Duodenal mucosa (tissue), 2 donors: ENCODE data around the gene MYH10.

ENCODE experiments used
- H3K27ac ChIP-seq: one replicate; pipeline ENCODE4 v1.7.0; 2013; ENCODE audit warnings: low read depth, low read length
- H3K27me3 ChIP-seq, 2 donors: one replicate each; pipeline ENCODE4 v1.7.0; 2013; ENCODE audit warnings: low read length in 2 of 2, control low read depth in 1 of 2; ENCODE audit not compliant: insufficient read depth in 2 of 2, control insufficient read depth in 1 of 2
- H3K36me3 ChIP-seq, 2 donors: one replicate each; pipeline ENCODE4 v1.7.0; 2013; ENCODE audit warnings: low read length in 2 of 2, control low read depth in 1 of 2; ENCODE audit not compliant: insufficient read depth in 2 of 2, control insufficient read depth in 1 of 2
- H3K4me1 ChIP-seq, 2 donors: one replicate each; pipeline ENCODE4 v1.7.0; 2013; ENCODE audit warnings: low read length in 2 of 2, control low read depth in 1 of 2; ENCODE audit not compliant: insufficient read depth in 2 of 2, control insufficient read depth in 1 of 2
- H3K4me3 ChIP-seq, 2 donors: one replicate each; pipeline ENCODE4 v1.7.0; 2013; ENCODE audit warnings: low read length in 2 of 2, low read depth in 1 of 2
- H3K9ac ChIP-seq, 2 donors: one replicate each; pipeline ENCODE4 v1.7.0; 2013; ENCODE audit warnings: low read length in 2 of 2, low read depth in 1 of 2
- H3K9me3 ChIP-seq, 2 donors: one replicate each; pipeline ENCODE4 v1.7.0; 2013; ENCODE audit warnings: low read length in 2 of 2, control low read depth in 1 of 2; ENCODE audit not compliant: control insufficient read depth in 1 of 2

The MYH10 gene

GRCh38 chr17:8534498-8535188 lies 95.9 kb downstream of the MYH10 start:
- H3K4me3 ChIP-seq = no peak overlapping the region
- no peak overlapping the region for H3K27ac ChIP-seq
- H3K4me1 ChIP-seq = peaks cover 11% of the 10 kb centered on the region in 2 donors
- H3K27me3 ChIP-seq = peaks cover 0 to 2% of the 10 kb centered on the region in 2 donors
- no peak overlapping the region for H3K9ac ChIP-seq
- H3K36me3 ChIP-seq = no peaks in the 10 kb centered on the region
- H3K9me3 ChIP-seq = no peaks in the 10 kb centered on the region

GRCh38 chr17:8532021-8532420 lies 98.5 kb downstream of the MYH10 start:
- H3K27ac ChIP-seq = no peak overlapping the region
- no peaks in the 10 kb centered on the region for H3K36me3 ChIP-seq
- H3K4me3 ChIP-seq = no peak overlapping the region
- peaks cover 0 to 2% of the 10 kb centered on the region in 2 donors for H3K27me3 ChIP-seq
- H3K4me1 ChIP-seq = peaks cover 11% of the 10 kb centered on the region in 2 donors
- no peaks in the 10 kb centered on the region for H3K9me3 ChIP-seq
- H3K9ac ChIP-seq = no peak overlapping the region

- Histone ChIP-seq H3K9ac (no peak overlapping the region), H3K27ac (no peak overlapping the region), H3K4me3 (no peak overlapping the region), H3K27me3 (no peaks in the 10 kb centered on the region), H3K9me3 (no peaks in the 10 kb centered on the region), H3K36me3 (no peaks in the 10 kb centered on the region), H3K4me1 (peaks cover 4 to 10% of the 10 kb centered on the region in 2 donors)
These were observed 107.9 kb downstream of the MYH10 start for GRCh38 chr17:8522577-8522976.

GRCh38 chr17:8520981-8521380 lies 109.5 kb downstream of the MYH10 start:
- Histone ChIP-seq H3K27me3 (no peaks in the 10 kb centered on the region), H3K9ac (no peak overlapping the region), H3K4me3 (no peak overlapping the region), H3K9me3 (no peaks in the 10 kb centered on the region), H3K4me1 (peaks cover 7 to 11% of the 10 kb centered on the region in 2 donors), H3K27ac (no peak overlapping the region), H3K36me3 (no peaks in the 10 kb centered on the region)

GRCh38 chr17:8518850-8519249 lies 111.7 kb downstream of the MYH10 start:
- Histone ChIP-seq H3K9me3 (no peaks in the 10 kb centered on the region), H3K4me1 (peaks cover 7 to 11% of the 10 kb centered on the region in 2 donors), H3K36me3 (no peaks in the 10 kb centered on the region), H3K27me3 (no peaks in the 10 kb centered on the region), H3K9ac (no peak overlapping the region), H3K27ac (no peak overlapping the region), H3K4me3 (no peak overlapping the region)

GRCh38 chr17:8518326-8518725 lies 112.2 kb downstream of the MYH10 start:
- no peak overlapping the region for H3K4me3 ChIP-seq
- H3K4me1 ChIP-seq = peaks cover 7 to 11% of the 10 kb centered on the region in 2 donors
- no peaks in the 10 kb centered on the region for H3K27me3 ChIP-seq
- no peak overlapping the region for H3K9ac ChIP-seq
- H3K9me3 ChIP-seq = no peaks in the 10 kb centered on the region
- H3K36me3 ChIP-seq = no peaks in the 10 kb centered on the region
- no peak overlapping the region for H3K27ac ChIP-seq

GRCh38 chr17:8514801-8515200 lies 115.7 kb downstream of the MYH10 start:
- peaks cover 7 to 11% of the 10 kb centered on the region in 2 donors for H3K4me1 ChIP-seq
- no peaks in the 10 kb centered on the region for H3K36me3 ChIP-seq
- no peak overlapping the region for H3K27ac ChIP-seq

GRCh38 chr17:8506145-8506544 lies 124.4 kb downstream of the MYH10 start:
- no peak overlapping the region for H3K27ac ChIP-seq
- H3K4me1 ChIP-seq = no peaks in the 10 kb centered on the region
- H3K9me3 ChIP-seq = no peaks in the 10 kb centered on the region
- no peaks in the 10 kb centered on the region for H3K27me3 ChIP-seq
- H3K4me3 ChIP-seq = no peak overlapping the region
- no peaks in the 10 kb centered on the region for H3K36me3 ChIP-seq
- H3K9ac ChIP-seq = no peak overlapping the region

More at GRCh38 chr17:8514801-8515200, 115.7 kb downstream of the MYH10 start:
- no peak overlapping the region for H3K9ac ChIP-seq
- no peaks in the 10 kb centered on the region for H3K27me3 ChIP-seq
- no peaks in the 10 kb centered on the region for H3K9me3 ChIP-seq
- H3K4me3 ChIP-seq = no peak overlapping the region

- Histone ChIP-seq H3K27me3 (no peaks in the 10 kb centered on the region), H3K36me3 (peaks cover 0 to 3% of the 10 kb centered on the region in 2 donors), H3K4me1 (no peaks in the 10 kb centered on the region), H3K4me3 (no peak overlapping the region), H3K9me3 (no peaks in the 10 kb centered on the region), H3K9ac (no peak overlapping the region), H3K27ac (no peak overlapping the region)
These were observed 125.9 kb downstream of the MYH10 start for GRCh38 chr17:8504460-8505207.

- no peaks in the 10 kb centered on the region for H3K4me1 ChIP-seq
- H3K9ac ChIP-seq = no peak overlapping the region
- H3K27ac ChIP-seq = no peak overlapping the region
- H3K4me3 ChIP-seq = no peak overlapping the region
- H3K36me3 ChIP-seq = peaks cover 0 to 4% of the 10 kb centered on the region in 2 donors
- H3K27me3 ChIP-seq = no peaks in the 10 kb centered on the region
- no peaks in the 10 kb centered on the region for H3K9me3 ChIP-seq
These were observed 126.7 kb downstream of the MYH10 start for GRCh38 chr17:8503807-8504206.
